ENCODE measurements around the gene MED12.

DNA sequence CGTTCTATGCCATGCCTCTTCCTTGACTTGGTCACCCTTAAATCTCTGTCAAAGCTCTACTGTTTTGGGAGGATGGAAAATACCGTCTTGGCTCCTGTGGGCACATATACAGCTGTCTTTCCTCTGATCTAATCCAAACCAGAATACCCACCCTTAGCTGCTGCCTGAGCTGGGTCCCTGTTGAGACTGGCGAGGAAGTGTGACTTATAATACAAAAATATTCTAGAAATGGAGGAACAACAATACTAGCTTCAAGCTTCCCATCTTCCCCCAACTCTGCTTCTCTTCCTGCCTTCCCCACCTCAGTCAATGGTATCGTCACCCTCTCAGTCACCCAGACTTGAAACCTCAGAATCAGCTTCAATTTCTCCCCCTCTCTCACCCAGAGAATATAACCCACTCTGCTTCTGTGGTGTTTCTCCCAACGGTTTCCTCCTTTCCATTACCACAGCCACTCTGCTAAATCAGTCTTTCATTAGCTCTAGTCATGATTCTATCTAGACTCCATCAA is 6.4 kb upstream of the MED12 start:
- TF ChIP-seq, protein P1, sequence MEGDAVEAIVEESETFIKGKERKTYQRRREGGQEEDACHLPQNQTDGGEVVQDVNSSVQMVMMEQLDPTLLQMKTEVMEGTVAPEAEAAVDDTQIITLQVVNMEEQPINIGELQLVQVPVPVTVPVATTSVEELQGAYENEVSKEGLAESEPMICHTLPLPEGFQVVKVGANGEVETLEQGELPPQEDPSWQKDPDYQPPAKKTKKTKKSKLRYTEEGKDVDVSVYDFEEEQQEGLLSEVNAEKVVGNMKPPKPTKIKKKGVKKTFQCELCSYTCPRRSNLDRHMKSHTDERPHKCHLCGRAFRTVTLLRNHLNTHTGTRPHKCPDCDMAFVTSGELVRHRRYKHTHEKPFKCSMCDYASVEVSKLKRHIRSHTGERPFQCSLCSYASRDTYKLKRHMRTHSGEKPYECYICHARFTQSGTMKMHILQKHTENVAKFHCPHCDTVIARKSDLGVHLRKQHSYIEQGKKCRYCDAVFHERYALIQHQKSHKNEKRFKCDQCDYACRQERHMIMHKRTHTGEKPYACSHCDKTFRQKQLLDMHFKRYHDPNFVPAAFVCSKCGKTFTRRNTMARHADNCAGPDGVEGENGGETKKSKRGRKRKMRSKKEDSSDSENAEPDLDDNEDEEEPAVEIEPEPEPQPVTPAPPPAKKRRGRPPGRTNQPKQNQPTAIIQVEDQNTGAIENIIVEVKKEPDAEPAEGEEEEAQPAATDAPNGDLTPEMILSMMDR (IDR thresholded peaks at IDR 0.05; ENCODE audit: insufficient read depth, low read length), result no peak
- TF ChIP-seq POLR2AphosphoS5 (IDR thresholded peaks at IDR 0.05; ENCODE audit: low read depth) (no peak), GABPA (IDR thresholded peaks at IDR 0.05; ENCODE audit: low read depth) (no peak), SPI1 (IDR thresholded peaks at IDR 0.05; ENCODE audit: borderline replicate concordance, low read depth) (no peak)
- TF ChIP-seq, protein P2, sequence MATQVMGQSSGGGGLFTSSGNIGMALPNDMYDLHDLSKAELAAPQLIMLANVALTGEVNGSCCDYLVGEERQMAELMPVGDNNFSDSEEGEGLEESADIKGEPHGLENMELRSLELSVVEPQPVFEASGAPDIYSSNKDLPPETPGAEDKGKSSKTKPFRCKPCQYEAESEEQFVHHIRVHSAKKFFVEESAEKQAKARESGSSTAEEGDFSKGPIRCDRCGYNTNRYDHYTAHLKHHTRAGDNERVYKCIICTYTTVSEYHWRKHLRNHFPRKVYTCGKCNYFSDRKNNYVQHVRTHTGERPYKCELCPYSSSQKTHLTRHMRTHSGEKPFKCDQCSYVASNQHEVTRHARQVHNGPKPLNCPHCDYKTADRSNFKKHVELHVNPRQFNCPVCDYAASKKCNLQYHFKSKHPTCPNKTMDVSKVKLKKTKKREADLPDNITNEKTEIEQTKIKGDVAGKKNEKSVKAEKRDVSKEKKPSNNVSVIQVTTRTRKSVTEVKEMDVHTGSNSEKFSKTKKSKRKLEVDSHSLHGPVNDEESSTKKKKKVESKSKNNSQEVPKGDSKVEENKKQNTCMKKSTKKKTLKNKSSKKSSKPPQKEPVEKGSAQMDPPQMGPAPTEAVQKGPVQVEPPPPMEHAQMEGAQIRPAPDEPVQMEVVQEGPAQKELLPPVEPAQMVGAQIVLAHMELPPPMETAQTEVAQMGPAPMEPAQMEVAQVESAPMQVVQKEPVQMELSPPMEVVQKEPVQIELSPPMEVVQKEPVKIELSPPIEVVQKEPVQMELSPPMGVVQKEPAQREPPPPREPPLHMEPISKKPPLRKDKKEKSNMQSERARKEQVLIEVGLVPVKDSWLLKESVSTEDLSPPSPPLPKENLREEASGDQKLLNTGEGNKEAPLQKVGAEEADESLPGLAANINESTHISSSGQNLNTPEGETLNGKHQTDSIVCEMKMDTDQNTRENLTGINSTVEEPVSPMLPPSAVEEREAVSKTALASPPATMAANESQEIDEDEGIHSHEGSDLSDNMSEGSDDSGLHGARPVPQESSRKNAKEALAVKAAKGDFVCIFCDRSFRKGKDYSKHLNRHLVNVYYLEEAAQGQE (IDR thresholded peaks at IDR 0.05; ENCODE audit: insufficient replicate concordance, low read depth), result no peak

Data from HL-60 (cell line).